ENCODE data around the gene SEMA5B. TPM values are rescaled to one million over a fixed set of nuclear protein-coding genes. Genes with fewer than 3 reads are reported as not detected.

SEMA5B gene
- total and polyA plus RNA-seq, 2 experiments from 2014 or later: 8.0 to 26.8 TPM

DNA sequence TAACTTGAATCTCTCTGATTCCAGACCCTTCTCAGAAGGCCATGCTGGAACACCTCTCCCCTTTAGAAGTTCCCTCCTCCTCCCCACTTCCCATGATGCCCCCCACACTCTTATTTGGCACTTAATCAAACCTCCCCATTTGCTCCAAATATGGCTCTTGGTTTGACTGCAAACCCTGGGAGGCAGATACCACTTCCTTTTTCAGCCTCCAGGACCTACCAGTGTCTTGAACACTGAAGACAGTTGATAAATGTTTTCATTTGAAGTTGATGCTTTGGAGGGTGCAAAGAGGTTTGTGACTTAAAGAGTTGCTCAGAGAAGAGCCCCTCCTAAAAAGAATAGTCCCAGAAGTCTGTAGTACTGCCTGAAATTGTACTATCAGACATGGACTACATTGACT, 61.5 kb downstream of the SEMA5B start (continued):
- TF ChIP-seq, protein P1, sequence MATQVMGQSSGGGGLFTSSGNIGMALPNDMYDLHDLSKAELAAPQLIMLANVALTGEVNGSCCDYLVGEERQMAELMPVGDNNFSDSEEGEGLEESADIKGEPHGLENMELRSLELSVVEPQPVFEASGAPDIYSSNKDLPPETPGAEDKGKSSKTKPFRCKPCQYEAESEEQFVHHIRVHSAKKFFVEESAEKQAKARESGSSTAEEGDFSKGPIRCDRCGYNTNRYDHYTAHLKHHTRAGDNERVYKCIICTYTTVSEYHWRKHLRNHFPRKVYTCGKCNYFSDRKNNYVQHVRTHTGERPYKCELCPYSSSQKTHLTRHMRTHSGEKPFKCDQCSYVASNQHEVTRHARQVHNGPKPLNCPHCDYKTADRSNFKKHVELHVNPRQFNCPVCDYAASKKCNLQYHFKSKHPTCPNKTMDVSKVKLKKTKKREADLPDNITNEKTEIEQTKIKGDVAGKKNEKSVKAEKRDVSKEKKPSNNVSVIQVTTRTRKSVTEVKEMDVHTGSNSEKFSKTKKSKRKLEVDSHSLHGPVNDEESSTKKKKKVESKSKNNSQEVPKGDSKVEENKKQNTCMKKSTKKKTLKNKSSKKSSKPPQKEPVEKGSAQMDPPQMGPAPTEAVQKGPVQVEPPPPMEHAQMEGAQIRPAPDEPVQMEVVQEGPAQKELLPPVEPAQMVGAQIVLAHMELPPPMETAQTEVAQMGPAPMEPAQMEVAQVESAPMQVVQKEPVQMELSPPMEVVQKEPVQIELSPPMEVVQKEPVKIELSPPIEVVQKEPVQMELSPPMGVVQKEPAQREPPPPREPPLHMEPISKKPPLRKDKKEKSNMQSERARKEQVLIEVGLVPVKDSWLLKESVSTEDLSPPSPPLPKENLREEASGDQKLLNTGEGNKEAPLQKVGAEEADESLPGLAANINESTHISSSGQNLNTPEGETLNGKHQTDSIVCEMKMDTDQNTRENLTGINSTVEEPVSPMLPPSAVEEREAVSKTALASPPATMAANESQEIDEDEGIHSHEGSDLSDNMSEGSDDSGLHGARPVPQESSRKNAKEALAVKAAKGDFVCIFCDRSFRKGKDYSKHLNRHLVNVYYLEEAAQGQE (IDR thresholded peaks at IDR 0.05; ENCODE audit: unreplicated experiment): no peak
- no peak for TF ChIP-seq POLR2AphosphoS5 (IDR thresholded peaks at IDR 0.05; ENCODE audit: low read depth)
- no peak for TF ChIP-seq EZH2phosphoT487 (IDR thresholded peaks at IDR 0.05; ENCODE audit: unreplicated experiment)
- TF ChIP-seq, protein P2, sequence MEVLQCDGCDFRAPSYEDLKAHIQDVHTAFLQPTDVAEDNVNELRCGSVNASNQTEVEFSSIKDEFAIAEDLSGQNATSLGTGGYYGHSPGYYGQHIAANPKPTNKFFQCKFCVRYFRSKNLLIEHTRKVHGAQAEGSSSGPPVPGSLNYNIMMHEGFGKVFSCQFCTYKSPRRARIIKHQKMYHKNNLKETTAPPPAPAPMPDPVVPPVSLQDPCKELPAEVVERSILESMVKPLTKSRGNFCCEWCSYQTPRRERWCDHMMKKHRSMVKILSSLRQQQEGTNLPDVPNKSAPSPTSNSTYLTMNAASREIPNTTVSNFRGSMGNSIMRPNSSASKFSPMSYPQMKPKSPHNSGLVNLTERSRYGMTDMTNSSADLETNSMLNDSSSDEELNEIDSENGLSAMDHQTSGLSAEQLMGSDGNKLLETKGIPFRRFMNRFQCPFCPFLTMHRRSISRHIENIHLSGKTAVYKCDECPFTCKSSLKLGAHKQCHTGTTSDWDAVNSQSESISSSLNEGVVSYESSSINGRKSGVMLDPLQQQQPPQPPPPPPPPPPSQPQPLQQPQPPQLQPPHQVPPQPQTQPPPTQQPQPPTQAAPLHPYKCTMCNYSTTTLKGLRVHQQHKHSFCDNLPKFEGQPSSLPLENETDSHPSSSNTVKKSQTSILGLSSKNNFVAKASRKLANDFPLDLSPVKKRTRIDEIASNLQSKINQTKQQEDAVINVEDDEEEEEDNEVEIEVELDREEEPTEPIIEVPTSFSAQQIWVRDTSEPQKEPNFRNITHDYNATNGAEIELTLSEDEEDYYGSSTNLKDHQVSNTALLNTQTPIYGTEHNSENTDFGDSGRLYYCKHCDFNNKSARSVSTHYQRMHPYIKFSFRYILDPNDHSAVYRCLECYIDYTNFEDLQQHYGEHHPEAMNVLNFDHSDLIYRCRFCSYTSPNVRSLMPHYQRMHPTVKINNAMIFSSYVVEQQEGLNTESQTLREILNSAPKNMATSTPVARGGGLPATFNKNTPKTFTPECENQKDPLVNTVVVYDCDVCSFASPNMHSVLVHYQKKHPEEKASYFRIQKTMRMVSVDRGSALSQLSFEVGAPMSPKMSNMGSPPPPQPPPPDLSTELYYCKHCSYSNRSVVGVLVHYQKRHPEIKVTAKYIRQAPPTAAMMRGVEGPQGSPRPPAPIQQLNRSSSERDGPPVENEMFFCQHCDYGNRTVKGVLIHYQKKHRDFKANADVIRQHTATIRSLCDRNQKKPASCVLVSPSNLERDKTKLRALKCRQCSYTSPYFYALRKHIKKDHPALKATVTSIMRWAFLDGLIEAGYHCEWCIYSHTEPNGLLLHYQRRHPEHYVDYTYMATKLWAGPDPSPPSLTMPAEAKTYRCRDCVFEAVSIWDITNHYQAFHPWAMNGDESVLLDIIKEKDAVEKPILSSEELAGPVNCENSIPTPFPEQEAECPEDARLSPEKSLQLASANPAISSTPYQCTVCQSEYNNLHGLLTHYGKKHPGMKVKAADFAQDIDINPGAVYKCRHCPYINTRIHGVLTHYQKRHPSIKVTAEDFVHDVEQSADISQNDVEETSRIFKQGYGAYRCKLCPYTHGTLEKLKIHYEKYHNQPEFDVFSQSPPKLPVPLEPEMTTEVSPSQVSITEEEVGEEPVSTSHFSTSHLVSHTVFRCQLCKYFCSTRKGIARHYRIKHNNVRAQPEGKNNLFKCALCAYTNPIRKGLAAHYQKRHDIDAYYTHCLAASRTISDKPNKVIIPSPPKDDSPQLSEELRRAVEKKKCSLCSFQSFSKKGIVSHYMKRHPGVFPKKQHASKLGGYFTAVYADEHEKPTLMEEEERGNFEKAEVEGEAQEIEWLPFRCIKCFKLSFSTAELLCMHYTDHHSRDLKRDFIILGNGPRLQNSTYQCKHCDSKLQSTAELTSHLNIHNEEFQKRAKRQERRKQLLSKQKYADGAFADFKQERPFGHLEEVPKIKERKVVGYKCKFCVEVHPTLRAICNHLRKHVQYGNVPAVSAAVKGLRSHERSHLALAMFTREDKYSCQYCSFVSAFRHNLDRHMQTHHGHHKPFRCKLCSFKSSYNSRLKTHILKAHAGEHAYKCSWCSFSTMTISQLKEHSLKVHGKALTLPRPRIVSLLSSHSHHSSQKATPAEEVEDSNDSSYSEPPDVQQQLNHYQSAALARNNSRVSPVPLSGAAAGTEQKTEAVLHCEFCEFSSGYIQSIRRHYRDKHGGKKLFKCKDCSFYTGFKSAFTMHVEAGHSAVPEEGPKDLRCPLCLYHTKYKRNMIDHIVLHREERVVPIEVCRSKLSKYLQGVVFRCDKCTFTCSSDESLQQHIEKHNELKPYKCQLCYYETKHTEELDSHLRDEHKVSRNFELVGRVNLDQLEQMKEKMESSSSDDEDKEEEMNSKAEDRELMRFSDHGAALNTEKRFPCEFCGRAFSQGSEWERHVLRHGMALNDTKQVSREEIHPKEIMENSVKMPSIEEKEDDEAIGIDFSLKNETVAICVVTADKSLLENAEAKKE (CRISPR knock-in tag; IDR thresholded peaks at IDR 0.05): no peak
- TF ChIP-seq NANOG (IDR thresholded peaks at IDR 0.05; ENCODE audit: borderline replicate concordance): no peak

DNA sequence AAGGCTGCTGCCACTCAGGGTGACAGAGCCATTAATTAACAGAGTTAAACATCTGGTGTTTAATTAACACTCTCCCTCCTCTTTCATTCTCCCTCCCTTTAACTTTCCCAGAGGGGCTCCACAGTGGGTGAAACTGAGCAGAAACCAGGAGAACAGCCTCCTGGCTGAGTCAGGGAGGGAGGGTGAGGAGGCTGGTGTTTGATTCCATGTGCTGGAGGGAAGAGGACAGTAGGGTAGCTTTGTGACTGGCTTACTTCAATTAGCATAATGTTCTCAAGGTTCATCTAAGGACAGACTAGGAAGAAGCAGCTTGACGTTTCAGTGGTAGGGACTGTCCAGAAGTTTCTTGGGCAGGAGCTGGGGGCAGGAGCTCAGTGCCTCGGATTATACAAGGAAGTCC, 62.8 kb downstream of the SEMA5B start:
- no peaks in the 10 kb centered on the region for H3F3A ChIP-seq (replicated peaks; ENCODE audit: low read depth)
- H3K9me3 Mint-ChIP-seq: no peaks in the 10 kb centered on the region
- peaks cover 4% of the 10 kb centered on the region; the same call in 1 of the 3 replicates for H3K36me3 Mint-ChIP-seq (ENCODE audit: low read depth)
- no peaks in the 10 kb centered on the region for H3K9me2 ChIP-seq (ENCODE audit: insufficient read depth)
- H3K27ac ChIP-seq (ENCODE audit: low read depth): no peak overlapping the region
- ATAC-seq (peak; percentile 79), DNase-seq (ENCODE audit: low spot score) (no peak)
- H4K20me1 ChIP-seq (replicated peaks; ENCODE audit: insufficient read depth): no peaks in the 10 kb centered on the region; the same call in 1 of the 2 replicates
- H3K4me3 ChIP-seq: no peak overlapping the region
- H3K27ac Mint-ChIP-seq: no peak overlapping the region
- no peaks in the 10 kb centered on the region for H3K27me3 ChIP-seq (ENCODE audit: insufficient read depth)
- H3K4me2 ChIP-seq: no peak overlapping the region
- H3K79me2 ChIP-seq (replicated peaks; ENCODE audit: insufficient read depth): no peaks in the 10 kb centered on the region
- peaks cover 16% of the 10 kb centered on the region for H3K27me3 Mint-ChIP-seq (ENCODE audit: insufficient read depth, low read depth, poor library complexity)
- no peaks in the 10 kb centered on the region for H3K36me3 ChIP-seq (ENCODE audit: insufficient read depth)
- H3K4me3 Mint-ChIP-seq: no peak overlapping the region
- H2AFZ ChIP-seq: no peak overlapping the region
- H3K4me1 Mint-ChIP-seq: peaks cover 33% of the 10 kb centered on the region
- H3K4me1 ChIP-seq (ENCODE audit: insufficient read depth): peaks cover 16% of the 10 kb centered on the region
- TF ChIP-seq CREB1 (CRISPR knock-in tag; IDR thresholded peaks at IDR 0.05; ENCODE audit: low read depth) (no peak), JUNB (IDR thresholded peaks at IDR 0.05; ENCODE audit: unreplicated experiment) (no peak)
